GM21367 (cell line): ENCODE measurements around the gene IL13.
A peak's percentile ranks its signal among the peaks of the same experiment; 100 is the strongest.

Experiments
- ATAC-seq: cut with Tn5 transposase; IDR thresholded peaks from one replicate; pipeline ENCODE4 v1.9.1; 2021; ENCODE audit not compliant: unreplicated experiment

Gene IL13

GRCh38 chr5:132669966-132670882, 12.3 kb downstream of the IL13 start:
- ATAC-seq = no peak

GRCh38 chr5:132671000-132671399, 13.0 kb downstream of the IL13 start:
- no peak for ATAC-seq

GRCh38 chr5:132673488-132673887, 15.5 kb downstream of the IL13 start:
- no peak for ATAC-seq

GRCh38 chr5:132673939-132674630, 16.1 kb downstream of the IL13 start, which contains the start of gene IL4:
Gene IL4, plus strand, starts transcription at chr5:132673989. Its CDS starts 62 bp downstream, at chr5:132674051.
- no peak for ATAC-seq

GRCh38 chr5:132674671-132675506, 16.9 kb downstream of the IL13 start:
- peak; percentile 62 for ATAC-seq

GRCh38 chr5:132675936-132676689, 18.1 kb downstream of the IL13 start:
- no peak for ATAC-seq

GRCh38 chr5:132677191-132677590, 19.2 kb downstream of the IL13 start:
- ATAC-seq = no peak

GRCh38 chr5:132677682-132678400, 19.9 kb downstream of the IL13 start:
- ATAC-seq = no peak

- ATAC-seq = no peak
Observed at GRCh38 chr5:132678735-132679134, 20.8 kb downstream of the IL13 start.

- ATAC-seq = no peak
Observed at GRCh38 chr5:132679166-132679565, 21.2 kb downstream of the IL13 start.

GRCh38 chr5:132679717-132680380, 21.9 kb downstream of the IL13 start:
- no peak for ATAC-seq

- no peak for ATAC-seq
Observed at GRCh38 chr5:132680780-132681475, 23.0 kb downstream of the IL13 start.

GRCh38 chr5:132681476-132681831, 23.5 kb downstream of the IL13 start:
- no peak for ATAC-seq

GRCh38 chr5:132681983-132682382, 24.0 kb downstream of the IL13 start:
- ATAC-seq = no peak

- no peak for ATAC-seq
Observed at GRCh38 chr5:132684491-132684890, 26.5 kb downstream of the IL13 start.

GRCh38 chr5:132684922-132685720, 27.1 kb downstream of the IL13 start:
- no peak for ATAC-seq

GRCh38 chr5:132686193-132686592, 28.2 kb downstream of the IL13 start:
- no peak for ATAC-seq

GRCh38 chr5:132687995-132688394, 30.0 kb downstream of the IL13 start:
- no peak for ATAC-seq
